Lower leg skin (tissue), 3 donors: Measurements from ENCODE around the gene AUTS2.

Experiments
- CTCF ChIP-seq, 3 donors: fragments of 450-650 bp; IDR thresholded peaks; one replicate each; pipeline ENCODE4 v1.5.1; 2016; ENCODE audit warnings: antibody characterized with exemption in 3 of 3, mild to moderate bottlenecking in 3 of 3, moderate library complexity in 2 of 3
- POLR2A ChIP-seq, 2 donors: fragments of 450-650 bp; IDR thresholded peaks; one replicate each; pipeline ENCODE4 v1.6.1; 2016 to 2017; ENCODE audit warnings: antibody characterized with exemption in 2 of 2, mild to moderate bottlenecking in 1 of 2, moderate library complexity in 1 of 2

- no peak for TF ChIP-seq POLR2A (IDR thresholded peaks at IDR 0.05)
- no peak for TF ChIP-seq CTCF (IDR thresholded peaks at IDR 0.05)
These were observed 739.7 kb downstream of the AUTS2 start for GRCh38 chr7:70338015-70338414.
